Right forelimb (tissue), 1 donor: ENCODE results near the gene VAV2.
"Not testable (repeated sequence)": the region's sequence is repeated elsewhere in the genome, so short reads cannot be mapped to it uniquely, and the experiment has no call there.

Source experiments
- DNase-seq: peaks from one replicate; pipeline ENCODE4 v3.0.0-alpha.2; 2018

VAV2 gene

GRCh38 chr9:133914442-133915342 is 77.4 kb downstream of the VAV2 start:
- no peak for DNase-seq

GRCh38 chr9:133913571-133914369 is 78.4 kb downstream of the VAV2 start:
- DNase-seq: no peak

- DNase-seq: no peak
Measured at GRCh38 chr9:133910855-133911514, 81.1 kb downstream of the VAV2 start.

GRCh38 chr9:133906932-133907910 is 84.9 kb downstream of the VAV2 start:
- DNase-seq: no peak

GRCh38 chr9:133906218-133906617 is 85.9 kb downstream of the VAV2 start:
- no peak for DNase-seq

- DNase-seq: no peak
Measured at GRCh38 chr9:133905493-133905892, 86.6 kb downstream of the VAV2 start.

GRCh38 chr9:133904346-133905090 is 87.6 kb downstream of the VAV2 start:
- DNase-seq: no peak

- DNase-seq: no peak
Measured at GRCh38 chr9:133901184-133901835, 90.8 kb downstream of the VAV2 start.

GRCh38 chr9:133897675-133898074 is 94.4 kb downstream of the VAV2 start:
- no peak for DNase-seq

- not testable (repeated sequence) for DNase-seq
Measured at GRCh38 chr9:133896007-133896406, 96.1 kb downstream of the VAV2 start.

GRCh38 chr9:133895335-133895734 is 96.8 kb downstream of the VAV2 start:
- no peak for DNase-seq

GRCh38 chr9:133894377-133895321 is 97.5 kb downstream of the VAV2 start:
- DNase-seq: no peak

GRCh38 chr9:133893191-133893994 is 98.7 kb downstream of the VAV2 start:
- DNase-seq: no peak

GRCh38 chr9:133892193-133892920 is 99.8 kb downstream of the VAV2 start:
- no peak for DNase-seq

GRCh38 chr9:133891741-133892140 is 100.4 kb downstream of the VAV2 start:
- no peak for DNase-seq

GRCh38 chr9:133890583-133890982 is 101.5 kb downstream of the VAV2 start:
- DNase-seq: no peak

- DNase-seq: no peak
Measured at GRCh38 chr9:133889584-133890301, 102.4 kb downstream of the VAV2 start.
